T follicular helper cell (primary cell): ENCODE measurements around the gene IL20RB.

Experiments used
- DNase-seq: peaks from one replicate; pipeline ENCODE4 v3.0.0-alpha.2; 2020; ENCODE audit warnings: low read depth
- total RNA-seq, 2 experiments: gene quantifications; one replicate each; lab custom pipeline; 2026; lab: John Stamatoyannopoulos, UW

IL20RB gene
- 1.4 to 3.0 reads per million in 2 experiments for total RNA-seq

- no peak for DNase-seq
Measured at GRCh38 chr3:136957751-136958288, at the start of gene IL20RB. IL20RB (plus strand) TSS chr3:136957983; CDS start chr3:136958114, 131 bp downstream.

GRCh38 chr3:136908297-136908696 lies 49.5 kb upstream of the IL20RB start:
- no peak for DNase-seq

GRCh38 chr3:136909187-136909586 lies 48.6 kb upstream of the IL20RB start:
- no peak for DNase-seq

- no peak for DNase-seq
Measured at GRCh38 chr3:136910697-136911096, 47.1 kb upstream of the IL20RB start.

- DNase-seq = no peak
Measured at GRCh38 chr3:136913168-136913567, 44.6 kb upstream of the IL20RB start.

- DNase-seq = no peak
Measured at GRCh38 chr3:136914739-136915138, 43.0 kb upstream of the IL20RB start.

GRCh38 chr3:136916223-136916622 lies 41.6 kb upstream of the IL20RB start:
- DNase-seq = no peak

GRCh38 chr3:136919799-136920580 lies 37.8 kb upstream of the IL20RB start:
- no peak for DNase-seq

GRCh38 chr3:136920904-136921611 lies 36.7 kb upstream of the IL20RB start:
- DNase-seq = no peak

GRCh38 chr3:136925425-136926190 lies 32.2 kb upstream of the IL20RB start:
- DNase-seq = no peak

- no peak for DNase-seq
Measured at GRCh38 chr3:136928240-136928639, 29.5 kb upstream of the IL20RB start.

- DNase-seq = no peak
Measured at GRCh38 chr3:136929977-136930670, 27.7 kb upstream of the IL20RB start.

- no peak for DNase-seq
Measured at GRCh38 chr3:136931606-136932005, 26.2 kb upstream of the IL20RB start.

- no peak for DNase-seq
Measured at GRCh38 chr3:136932523-136932922, 25.3 kb upstream of the IL20RB start.

- DNase-seq = no peak
Measured at GRCh38 chr3:136932978-136933772, 24.6 kb upstream of the IL20RB start.

- DNase-seq = no peak
Measured at GRCh38 chr3:136937175-136937574, 20.6 kb upstream of the IL20RB start.

- no peak for DNase-seq
Measured at GRCh38 chr3:136937851-136938250, 19.9 kb upstream of the IL20RB start.

GRCh38 chr3:136938334-136938733 lies 19.4 kb upstream of the IL20RB start:
- DNase-seq = no peak

GRCh38 chr3:136939489-136939888 lies 18.3 kb upstream of the IL20RB start:
- no peak for DNase-seq

- no peak for DNase-seq
Measured at GRCh38 chr3:136942803-136943202, 15.0 kb upstream of the IL20RB start.

- no peak for DNase-seq
Measured at GRCh38 chr3:136943436-136943835, 14.3 kb upstream of the IL20RB start.
